HCEC 1CT (cell line): ENCODE measurements around the gene ITLN2.
"Not testable (repeated sequence)": the region's sequence is repeated elsewhere in the genome, so short reads cannot be mapped to it uniquely, and the experiment has no call there.

Source experiments
- DNase-seq: peaks from one replicate; pipeline ENCODE4 v3.0.0-alpha.2; 2017

The ITLN2 gene

DNA sequence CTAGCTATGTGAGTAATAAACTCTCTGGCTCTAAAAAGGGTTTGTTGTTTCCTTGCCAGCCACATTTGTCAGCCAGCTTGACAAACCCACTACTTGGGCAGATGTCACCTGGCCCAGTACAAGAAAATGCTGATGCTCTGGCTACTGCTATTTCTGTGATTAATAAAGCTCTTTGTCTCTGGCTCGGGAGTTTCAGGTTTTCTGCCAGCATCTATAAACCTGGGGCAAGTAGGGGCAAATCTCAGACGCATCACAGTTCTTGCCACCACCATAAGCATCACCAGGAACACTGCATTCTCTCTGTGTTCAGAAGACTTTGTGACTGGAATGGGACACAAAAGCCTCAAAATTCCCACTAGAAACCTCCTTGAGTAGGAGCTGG, 2.5 kb downstream of the ITLN2 start:
- no peak for DNase-seq

- DNase-seq: peak; percentile 33
Measured at GRCh38 chr1:160951443-160952128, 3.0 kb downstream of the ITLN2 start.

- DNase-seq: no peak
Measured at GRCh38 chr1:160950657-160951056, 4.0 kb downstream of the ITLN2 start.

GRCh38 chr1:160949881-160950280, 4.7 kb downstream of the ITLN2 start:
- DNase-seq: no peak

- peak; percentile 15 for DNase-seq
Measured at GRCh38 chr1:160949216-160949880, 5.3 kb downstream of the ITLN2 start.

- not testable (repeated sequence) for DNase-seq
Measured at GRCh38 chr1:160947174-160947759, 7.3 kb downstream of the ITLN2 start.

DNA sequence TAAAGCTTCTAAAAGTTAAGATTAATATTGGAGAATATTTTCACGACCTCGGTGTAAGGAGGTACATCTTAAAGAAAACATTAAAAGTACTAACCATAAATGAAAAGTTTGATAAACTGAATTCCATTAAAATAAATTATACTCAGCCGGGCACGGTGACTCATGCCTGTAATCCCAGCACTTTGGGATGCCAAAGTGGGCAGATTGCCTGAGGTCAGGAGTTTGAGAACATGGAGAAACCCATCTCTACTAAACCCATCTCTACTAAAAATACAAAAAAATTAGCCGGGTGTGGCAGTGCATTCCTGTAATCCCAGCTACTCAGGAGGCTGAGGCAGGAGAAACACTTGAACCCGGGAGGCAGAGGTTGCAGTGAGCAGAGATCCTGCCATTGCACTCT, 8.7 kb downstream of the ITLN2 start:
- DNase-seq: not testable (repeated sequence)

GRCh38 chr1:160945079-160945478, 9.5 kb downstream of the ITLN2 start:
- DNase-seq: no peak

DNA sequence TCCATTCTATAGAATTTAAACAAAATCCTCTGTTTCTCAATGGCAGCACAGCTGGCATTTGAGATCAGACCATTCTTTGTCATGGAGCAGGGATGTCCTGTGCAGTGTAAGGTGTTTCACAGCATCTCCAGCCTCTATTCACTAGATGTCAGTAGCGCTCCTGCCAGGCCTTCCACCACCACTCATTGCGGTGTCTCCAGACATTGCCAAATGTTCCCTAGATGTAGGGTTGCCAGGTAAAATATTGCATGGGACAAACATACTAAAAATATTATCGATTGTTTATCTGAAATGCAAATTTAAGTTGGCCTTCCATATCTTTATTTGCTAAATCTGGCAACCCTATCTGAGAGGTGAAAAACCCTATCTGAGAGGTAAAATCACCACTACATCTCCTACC, 11.7 kb downstream of the ITLN2 start:
- DNase-seq: no peak

DNA sequence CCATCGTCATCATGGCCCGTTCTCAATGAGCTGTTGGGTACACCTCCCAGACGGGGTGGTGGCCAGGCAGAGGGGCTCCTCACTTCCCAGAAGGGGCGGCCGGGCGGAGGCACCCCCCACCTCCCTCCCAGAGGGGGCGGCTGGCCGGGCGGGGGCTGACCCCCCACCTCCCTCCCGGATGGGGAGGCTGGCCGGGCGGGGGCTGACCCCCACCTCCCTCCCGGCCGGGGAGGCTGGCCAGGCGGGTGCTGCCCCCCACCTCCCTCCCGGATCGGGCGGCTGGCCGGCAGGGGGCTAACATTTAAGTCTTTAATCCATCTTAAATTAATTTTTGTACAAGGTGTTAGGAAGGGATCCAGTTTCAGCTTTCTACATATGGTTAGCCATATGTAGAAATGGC, 17.9 kb downstream of the ITLN2 start:
- DNase-seq: not testable (repeated sequence)

- DNase-seq: no peak
Measured at GRCh38 chr1:160935527-160936258, 18.9 kb downstream of the ITLN2 start.

- not testable (repeated sequence) for DNase-seq
Measured at GRCh38 chr1:160933305-160933704, 21.3 kb downstream of the ITLN2 start.

DNA sequence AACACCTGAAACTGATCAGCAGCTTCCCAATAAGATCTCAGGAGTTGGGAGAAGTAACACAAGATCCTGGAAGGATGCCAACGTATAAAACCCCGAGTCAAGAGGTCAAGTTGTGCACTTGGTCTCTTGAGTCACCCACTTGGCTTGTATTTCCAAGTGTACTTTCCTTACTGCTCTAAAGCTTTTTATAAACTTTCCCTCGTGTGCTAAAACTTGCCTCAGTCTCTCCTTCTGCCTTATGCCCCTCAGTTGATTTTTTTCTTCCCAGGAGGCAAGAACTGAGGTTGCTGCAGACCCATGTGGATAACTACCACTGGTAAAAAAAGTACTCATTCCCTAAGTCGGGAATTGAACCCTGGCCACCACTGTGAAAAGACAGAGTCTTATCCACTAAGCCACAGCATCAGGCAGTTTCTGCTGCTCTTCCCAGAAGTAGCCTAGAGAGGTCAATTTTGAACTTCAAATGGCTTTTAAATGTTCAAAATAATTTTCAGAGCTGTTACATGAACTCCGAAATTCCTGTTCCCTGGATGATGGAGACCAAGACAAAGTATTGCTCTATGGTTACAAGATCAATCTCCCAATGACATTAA, 28.9 kb downstream of the ITLN2 start:
- DNase-seq: peak; percentile 20

GRCh38 chr1:160924791-160925651, 29.6 kb downstream of the ITLN2 start:
- no peak for DNase-seq

DNA sequence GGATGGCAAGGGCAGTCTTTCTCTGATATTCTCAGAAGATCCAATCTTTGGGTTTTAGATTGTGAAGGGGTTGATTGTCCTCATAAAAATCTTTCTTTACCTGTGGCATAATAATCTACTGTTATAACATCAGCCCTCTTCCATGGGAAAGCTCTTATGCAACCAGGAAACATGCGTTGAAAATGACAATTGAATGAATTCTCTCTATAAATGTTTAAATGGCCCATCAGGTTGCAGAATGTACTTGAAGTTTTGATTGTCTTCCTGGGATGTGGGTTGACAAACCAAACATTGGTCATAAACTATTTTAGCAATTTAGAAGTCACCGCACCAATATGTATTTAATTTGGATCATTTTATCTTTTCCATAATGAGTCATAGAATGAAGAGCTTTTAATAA, 37.9 kb downstream of the ITLN2 start:
- no peak for DNase-seq

- not testable (repeated sequence) for DNase-seq
Measured at GRCh38 chr1:160913229-160913628, 41.4 kb downstream of the ITLN2 start.

- no peak for DNase-seq
Measured at GRCh38 chr1:160911925-160912324, 42.7 kb downstream of the ITLN2 start.

DNA sequence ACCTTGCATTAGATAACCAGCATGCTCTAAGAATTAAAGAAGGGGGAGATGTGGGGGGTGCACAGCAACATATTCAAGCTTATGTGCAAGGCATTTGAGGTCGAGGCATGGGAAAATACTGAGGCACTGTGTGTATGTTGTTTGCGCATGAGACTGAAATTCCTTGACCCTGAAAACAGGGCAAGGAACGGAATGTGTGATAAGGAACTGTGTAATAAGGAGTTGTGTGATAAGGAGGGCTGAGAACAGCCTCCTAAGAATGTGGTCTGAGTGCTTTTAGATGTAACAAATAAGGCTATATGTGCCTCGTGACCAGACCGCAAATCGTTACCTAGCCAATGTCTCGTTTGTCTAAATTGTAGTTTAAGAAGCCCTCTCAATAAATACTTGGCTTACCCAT, 43.2 kb downstream of the ITLN2 start:
- DNase-seq: no peak

- DNase-seq: no peak
Measured at GRCh38 chr1:160910170-160910750, 44.3 kb downstream of the ITLN2 start.

- DNase-seq: no peak
Measured at GRCh38 chr1:160907976-160908375, 46.6 kb downstream of the ITLN2 start.

DNA sequence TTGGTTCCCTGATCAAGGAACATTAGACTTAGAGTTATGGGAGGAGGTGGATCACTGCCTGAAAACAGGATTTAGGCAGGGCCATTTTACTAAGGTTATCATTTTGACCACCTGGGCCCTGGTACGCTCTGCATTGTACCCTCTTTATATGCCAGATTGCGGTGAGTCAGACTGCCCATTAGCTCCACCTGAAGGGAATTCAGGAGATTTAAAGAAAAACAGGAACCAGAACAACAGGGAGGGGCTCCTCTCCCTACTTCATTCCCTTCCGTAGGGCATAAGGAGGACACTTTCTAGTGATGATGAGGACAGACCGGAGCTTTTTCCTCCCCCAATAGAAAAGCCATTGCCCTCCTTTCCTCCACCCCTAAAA, 49.0 kb downstream of the ITLN2 start:
- DNase-seq: no peak
